HCT116 (cell line): Measurements from ENCODE around the gene ZNF652. TPM values are rescaled to one million over a fixed set of nuclear protein-coding genes. Genes with fewer than 3 reads are reported as not detected.

Experiments used
- ATAC-seq: fragments of 200-7000 bp; cut with Tn5 transposase; 2 replicates; pipeline ENCODE4 v1.9.1; 2020; ENCODE audit warnings: mild to moderate bottlenecking, moderate library complexity
- BruUV-seq: library from RNA; stranded (reverse); fragments of 400-500 nt; replicated peaks from 2 replicates; lab custom pipeline; 2021; lab: Mats Ljungman, UMichigan
- CTCF ChIA-PET: fragments of 300-600 bp; sonication (Branson Sonifier 250); formaldehyde crosslinking; loops from one replicate; lab custom pipeline; 2021; ENCODE audit warnings: antibody characterized with exemption; lab: Charles Lee
- POLR2A ChIA-PET: fragments of 300-600, 350-600 bp; sonication (Branson Sonifier 250); formaldehyde crosslinking; loops from one replicate; lab custom pipeline; 2021; ENCODE audit warnings: antibody characterized with exemption; lab: Charles Lee
- RAD21 ChIA-PET, 2 experiments: fragments of 300-600 bp; sonication (Branson Sonifier 250); formaldehyde crosslinking; loops; one replicate each; lab custom pipeline; 2023; ENCODE audit warnings: low total read pairs in 2 of 2; ENCODE audit not compliant: uncharacterized antibody in 2 of 2, unreplicated experiment in 2 of 2, low non-redundant PET in 1 of 2; lab: Charles Lee
- DNase-seq: peaks from one replicate; pipeline ENCODE4 v3.0.0-alpha.2; 2010; ENCODE audit warnings: low read depth, low spot score
- H2AFZ ChIP-seq: fragments of 200-600 bp; shearing (Covaris generic), sonication (generic); 2 replicates; pipeline ENCODE4 v1.6.1; 2017; ENCODE audit warnings: low read depth, mixed run types, mixed read lengths, antibody characterized with exemption, low read length; ENCODE audit not compliant: poor library complexity, severe bottlenecking
- H3K27ac ChIP-seq: 2 replicates; pipeline ENCODE4 v1.5.1; 2012; ENCODE audit warnings: low read depth, low read length
- H3K27me3 ChIP-seq: fragments of 200-600 bp; sonication (generic); 2 replicates; pipeline ENCODE4 v1.6.1; 2016; ENCODE audit warnings: mixed run types, low read length, mixed read lengths; ENCODE audit not compliant: insufficient read depth
- H3K36me3 ChIP-seq, 2 experiments: fragments of 200-500 bp in 1 of 2; fragments of 200-600 bp in 1 of 2; sonication (Bioruptor generic) in 1 of 2; sonication (generic) in 1 of 2; 2 replicates each; pipeline versions ENCODE4 v1.5.1 to v1.6.1; 2014 to 2016; ENCODE audit warnings: low read length in 2 of 2, inconsistent platforms in 1 of 2, mixed read lengths in 1 of 2, mixed run types in 1 of 2; ENCODE audit not compliant: insufficient read depth in 2 of 2, control insufficient read depth in 1 of 2
- H3K4me1 ChIP-seq, 2 experiments: fragments of 200-600 bp in 1 of 2; sonication (generic) in 1 of 2; 2 replicates each; pipeline versions ENCODE4 v1.5.1 to v1.6.1; 2012 to 2017; ENCODE audit warnings: low read length in 2 of 2, inconsistent platforms in 1 of 2, mild to moderate bottlenecking in 1 of 2, mixed read lengths in 1 of 2, mixed run types in 1 of 2, moderate library complexity in 1 of 2; ENCODE audit not compliant: insufficient read depth in 2 of 2, control insufficient read depth in 1 of 2
- H3K4me2 ChIP-seq: fragments of 200-600 bp; sonication (generic); 2 replicates; pipeline ENCODE4 v1.6.1; 2017; ENCODE audit warnings: mixed run types, low read length, mixed read lengths
- H3K4me3 ChIP-seq, 2 experiments: fragments of 200-600 bp in 1 of 2; sonication (generic) in 1 of 2; replicated peaks in 1 of 2; 2 replicates each; pipeline ENCODE4 v1.5.1; 2011 to 2016; ENCODE audit warnings: low read length in 2 of 2, control low read depth in 1 of 2, low read depth in 1 of 2, mild to moderate bottlenecking in 1 of 2, mixed read lengths in 1 of 2, mixed run types in 1 of 2
- H3K79me2 ChIP-seq: fragments of 200-600 bp; sonication (generic); 2 replicates; pipeline ENCODE4 v1.6.1; 2017; ENCODE audit warnings: mild to moderate bottlenecking, mixed run types, low read length, moderate library complexity, mixed read lengths; ENCODE audit not compliant: insufficient read depth
- H3K9ac ChIP-seq: fragments of 200-600 bp; sonication (generic); 2 replicates; pipeline ENCODE4 v1.6.1; 2016; ENCODE audit warnings: low read length, mixed read lengths
- H3K9me2 ChIP-seq: fragments of 200-600 bp; sonication (generic), shearing (Covaris generic); 2 replicates; pipeline ENCODE4 v1.6.1; 2017; ENCODE audit warnings: mixed run types, mild to moderate bottlenecking, moderate library complexity; ENCODE audit not compliant: insufficient read depth
- H3K9me3 ChIP-seq, 2 experiments: fragments of 200-500 bp in 1 of 2; fragments of 200-600 bp in 1 of 2; sonication (Bioruptor generic) in 1 of 2; sonication (generic) in 1 of 2; 2 replicates each; pipeline ENCODE4 v1.6.1; 2014 to 2017; ENCODE audit warnings: low read length in 2 of 2, mixed read lengths in 2 of 2, inconsistent platforms in 1 of 2, low read depth in 1 of 2, mild to moderate bottlenecking in 1 of 2, mixed run types in 1 of 2, moderate library complexity in 1 of 2; ENCODE audit not compliant: control insufficient read depth in 1 of 2, insufficient read depth in 1 of 2
- H4K20me1 ChIP-seq: fragments of 200-600 bp; sonication (generic), shearing (Covaris generic); 2 replicates; pipeline ENCODE4 v1.6.1; 2017; ENCODE audit warnings: mixed run types, mild to moderate bottlenecking, moderate library complexity; ENCODE audit not compliant: insufficient read depth
- CBX3 ChIP-seq: IDR thresholded peaks from 2 replicates; pipeline ENCODE4 v1.6.1; 2012; ENCODE audit warnings: low read depth
- CEBPB ChIP-seq: IDR thresholded peaks from 2 replicates; pipeline ENCODE4 v1.6.1; 2012; ENCODE audit warnings: low read depth
- EGR1 ChIP-seq: IDR thresholded peaks from 2 replicates; pipeline ENCODE4 v1.6.1; 2012; ENCODE audit warnings: low read depth
- ELF1 ChIP-seq: IDR thresholded peaks from 2 replicates; pipeline ENCODE4 v1.6.1; 2012; ENCODE audit warnings: low read depth, borderline replicate concordance
- EZH2 ChIP-seq: fragments of 200-600 bp; sonication (generic); IDR thresholded peaks from 2 replicates; pipeline ENCODE4 v1.6.1; 2017; ENCODE audit warnings: antibody characterized with exemption, mixed run types
- EZH2phosphoT487 ChIP-seq: fragments of 200-600 bp; IDR thresholded peaks from 2 replicates; pipeline ENCODE4 v1.6.1; 2018; ENCODE audit warnings: antibody characterized with exemption, borderline replicate concordance
- FOSL1 ChIP-seq: IDR thresholded peaks from 2 replicates; pipeline ENCODE4 v1.6.1; 2012; ENCODE audit warnings: low read depth
- JUND ChIP-seq: IDR thresholded peaks from 2 replicates; pipeline ENCODE4 v1.6.1; 2012
- POLR2A ChIP-seq: IDR thresholded peaks from 2 replicates; pipeline ENCODE4 v1.7.0; 2011; ENCODE audit warnings: borderline replicate concordance; ENCODE audit not compliant: insufficient read depth, insufficient read length; ENCODE audit errors: extremely low read depth
- POLR2AphosphoS5 ChIP-seq: IDR thresholded peaks from 2 replicates; pipeline ENCODE4 v1.6.1; 2011; ENCODE audit warnings: mild to moderate bottlenecking, low read depth, low read length, moderate library complexity
- RAD21 ChIP-seq: IDR thresholded peaks from 2 replicates; pipeline ENCODE4 v1.6.1; 2012; ENCODE audit warnings: low read depth, mild to moderate bottlenecking
- SIN3A ChIP-seq: IDR thresholded peaks from 2 replicates; pipeline ENCODE4 v1.6.1; 2012; ENCODE audit warnings: low read depth
- SP1 ChIP-seq: IDR thresholded peaks from 2 replicates; pipeline ENCODE4 v1.6.1; 2012; ENCODE audit warnings: low read depth
- SRF ChIP-seq: IDR thresholded peaks from 2 replicates; pipeline ENCODE4 v1.6.1; 2012; ENCODE audit warnings: low read depth
- TCF7L2 ChIP-seq: IDR thresholded peaks from 2 replicates; pipeline ENCODE4 v1.7.0; 2011; ENCODE audit warnings: borderline replicate concordance, inconsistent platforms; ENCODE audit not compliant: insufficient read depth, insufficient read length; ENCODE audit errors: extremely low read depth
- ZFX ChIP-seq: fragments of 450-650 bp; IDR thresholded peaks from 2 replicates; pipeline ENCODE4 v1.6.1; 2017
- ZNF274 ChIP-seq: fragments of 200-500 bp; sonication (Bioruptor generic); IDR thresholded peaks from 2 replicates; pipeline ENCODE4 v1.6.1; 2014; ENCODE audit warnings: mild to moderate bottlenecking, low read depth, low read length, inconsistent platforms
- intact Hi-C: fragments of 100-400 bp; cut with micrococcal nuclease; formaldehyde crosslinking; loops from 2 replicates; pipeline ENCODE4 v1.10.0; 2022
- total RNA-seq: library from RNA; stranded (reverse); gene quantifications from one replicate; pipeline ENCODE4 v1.2.1, GENCODE V29; 2021; ENCODE audit not compliant: unreplicated experiment
- TF ChIP-seq, protein P1 (sequence below): IDR thresholded peaks from 2 replicates; pipeline ENCODE4 v1.6.1; 2012
- TF ChIP-seq, protein P2 (sequence below): IDR thresholded peaks from 2 replicates; pipeline ENCODE4 v1.6.1; 2012
- TF ChIP-seq, protein P3 (sequence below): IDR thresholded peaks from 2 replicates; pipeline ENCODE4 v1.6.1; 2011; ENCODE audit warnings: mild to moderate bottlenecking, low read length, moderate library complexity; ENCODE audit not compliant: insufficient replicate concordance; ENCODE audit errors: extremely low read depth
- TF ChIP-seq, protein P4 (sequence below), 3 experiments: fragments of 200-600 bp in 1 of 3; sonication (generic) in 1 of 3; IDR thresholded peaks in 2 of 3; conservative IDR thresholded peaks in 1 of 3; 2 replicates each; pipeline ENCODE4 v1.5.1; 2012 to 2017; ENCODE audit warnings: low read depth in 2 of 3, low read length in 2 of 3, antibody characterized with exemption in 1 of 3, borderline replicate concordance in 1 of 3, control low read depth in 1 of 3, mild to moderate bottlenecking in 1 of 3, mixed read lengths in 1 of 3, mixed run types in 1 of 3, moderate library complexity in 1 of 3; ENCODE audit not compliant: insufficient read depth in 1 of 3

Gene ZNF652
- total RNA-seq, 1 experiment from 2014 or later = 27.8 TPM

DNA sequence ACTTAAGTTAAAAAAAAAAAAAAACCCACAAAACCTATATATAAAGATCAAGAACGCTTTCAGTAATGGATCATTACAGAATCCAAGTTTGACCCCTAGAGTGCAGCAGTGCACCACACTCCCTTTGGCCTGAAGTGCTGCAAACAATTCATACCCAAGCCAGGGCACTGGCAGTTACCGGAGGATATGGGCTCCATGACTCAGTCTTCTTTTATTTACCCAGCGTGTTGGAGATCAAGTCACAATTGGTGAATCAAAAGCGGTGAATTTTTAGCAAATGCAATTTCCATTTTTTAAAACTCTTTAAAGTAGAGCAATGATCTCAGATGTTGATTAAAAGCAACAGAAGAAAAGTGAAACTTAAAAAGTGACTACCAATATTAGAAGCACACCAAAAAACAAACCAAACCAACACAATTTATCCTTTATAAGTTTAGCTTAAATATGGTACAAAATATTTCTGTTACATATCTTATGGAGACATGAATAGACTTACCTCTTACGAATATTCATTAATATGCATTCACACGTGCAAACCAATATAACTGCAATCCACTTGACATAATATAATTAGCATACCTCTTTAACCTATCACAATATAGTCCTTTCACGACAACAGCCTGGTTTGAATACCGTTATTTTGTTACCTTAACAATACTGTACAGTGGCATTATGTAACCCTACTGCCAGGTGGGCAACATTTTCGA lies 46.3 kb downstream of the ZNF652 start:
- Histone ChIP-seq H3K4me1 (peaks cover 0 to 13% of the 10 kb centered on the region in 2 experiments; a peak in 2 of 4 replicates), H3K4me3 (no peak overlapping the region), H3K27ac (no peak overlapping the region), H3K9ac (no peak overlapping the region), H3K27me3 (no peaks in the 10 kb centered on the region), H3K36me3 (peaks cover 5 to 10% of the 10 kb centered on the region in 2 experiments; a peak in 2 of 4 replicates), H3K9me2 (no peaks in the 10 kb centered on the region), H3K4me2 (peak overlapping the region; percentile 54), H3K79me2 (peaks cover 8% of the 10 kb centered on the region; the same call in 1 of the 2 replicates), H3K9me3 (no peaks in the 10 kb centered on the region), H4K20me1 (peaks cover 5% of the 10 kb centered on the region; the same call in 1 of the 2 replicates), H2AFZ (no peak overlapping the region)
- ChIA-PET CTCF (interaction anchor here (0.8 to 5.7 kb wide), 16 partner anchors 9 to 681 kb away, joined by 3 to 51 read pairs (median 5); partner anchors contain the start of gene PHB1), RAD21 (interaction anchor here in 1 of 2 experiments (1.0 to 1.4 kb wide), 3 partner anchors 50 to 81 kb away, joined by 3 to 5 read pairs (median 4); no protein-coding TSS in a partner anchor), POLR2A (no interaction called here)
- BruUV-seq = no TSS peak
- ATAC-seq (peak; percentile 99), DNase-seq (peak; percentile 79)
- intact Hi-C loops = loop anchor here (1.0 to 10.0 kb wide), 5 partner anchors 45 to 389 kb away; partner anchors contain the start of gene SLC35B1
- TF ChIP-seq, protein P1, sequence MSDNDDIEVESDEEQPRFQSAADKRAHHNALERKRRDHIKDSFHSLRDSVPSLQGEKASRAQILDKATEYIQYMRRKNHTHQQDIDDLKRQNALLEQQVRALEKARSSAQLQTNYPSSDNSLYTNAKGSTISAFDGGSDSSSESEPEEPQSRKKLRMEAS = no peak
- no peak for TF ChIP-seq TCF7L2
- TF ChIP-seq SP1 = peak; percentile 25; the same call in 1 of the 2 replicates
- TF ChIP-seq EZH2phosphoT487 = no peak
- no peak for TF ChIP-seq CBX3
- TF ChIP-seq, protein P2, sequence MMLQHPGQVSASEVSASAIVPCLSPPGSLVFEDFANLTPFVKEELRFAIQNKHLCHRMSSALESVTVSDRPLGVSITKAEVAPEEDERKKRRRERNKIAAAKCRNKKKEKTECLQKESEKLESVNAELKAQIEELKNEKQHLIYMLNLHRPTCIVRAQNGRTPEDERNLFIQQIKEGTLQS = no peak
- TF ChIP-seq POLR2AphosphoS5 = no peak
- TF ChIP-seq RAD21 = peak; percentile 98
- no peak for TF ChIP-seq ZFX
- no peak for TF ChIP-seq POLR2A
- TF ChIP-seq, protein P3, sequence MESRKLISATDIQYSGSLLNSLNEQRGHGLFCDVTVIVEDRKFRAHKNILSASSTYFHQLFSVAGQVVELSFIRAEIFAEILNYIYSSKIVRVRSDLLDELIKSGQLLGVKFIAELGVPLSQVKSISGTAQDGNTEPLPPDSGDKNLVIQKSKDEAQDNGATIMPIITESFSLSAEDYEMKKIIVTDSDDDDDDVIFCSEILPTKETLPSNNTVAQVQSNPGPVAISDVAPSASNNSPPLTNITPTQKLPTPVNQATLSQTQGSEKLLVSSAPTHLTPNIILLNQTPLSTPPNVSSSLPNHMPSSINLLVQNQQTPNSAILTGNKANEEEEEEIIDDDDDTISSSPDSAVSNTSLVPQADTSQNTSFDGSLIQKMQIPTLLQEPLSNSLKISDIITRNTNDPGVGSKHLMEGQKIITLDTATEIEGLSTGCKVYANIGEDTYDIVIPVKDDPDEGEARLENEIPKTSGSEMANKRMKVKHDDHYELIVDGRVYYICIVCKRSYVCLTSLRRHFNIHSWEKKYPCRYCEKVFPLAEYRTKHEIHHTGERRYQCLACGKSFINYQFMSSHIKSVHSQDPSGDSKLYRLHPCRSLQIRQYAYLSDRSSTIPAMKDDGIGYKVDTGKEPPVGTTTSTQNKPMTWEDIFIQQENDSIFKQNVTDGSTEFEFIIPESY = no peak
- no peak for TF ChIP-seq EGR1
- TF ChIP-seq SIN3A = 0 out of 2 replicates have a peak, but pooled peaks have one; percentile 20
- TF ChIP-seq JUND = peak; percentile 27; the same call in 1 of the 2 replicates
- peak; percentile 51; the same call in 1 of the 2 replicates for TF ChIP-seq FOSL1
- no peak for TF ChIP-seq SRF
- TF ChIP-seq CEBPB = no peak; the same call in 1 of the 2 replicates
- TF ChIP-seq, protein P4, sequence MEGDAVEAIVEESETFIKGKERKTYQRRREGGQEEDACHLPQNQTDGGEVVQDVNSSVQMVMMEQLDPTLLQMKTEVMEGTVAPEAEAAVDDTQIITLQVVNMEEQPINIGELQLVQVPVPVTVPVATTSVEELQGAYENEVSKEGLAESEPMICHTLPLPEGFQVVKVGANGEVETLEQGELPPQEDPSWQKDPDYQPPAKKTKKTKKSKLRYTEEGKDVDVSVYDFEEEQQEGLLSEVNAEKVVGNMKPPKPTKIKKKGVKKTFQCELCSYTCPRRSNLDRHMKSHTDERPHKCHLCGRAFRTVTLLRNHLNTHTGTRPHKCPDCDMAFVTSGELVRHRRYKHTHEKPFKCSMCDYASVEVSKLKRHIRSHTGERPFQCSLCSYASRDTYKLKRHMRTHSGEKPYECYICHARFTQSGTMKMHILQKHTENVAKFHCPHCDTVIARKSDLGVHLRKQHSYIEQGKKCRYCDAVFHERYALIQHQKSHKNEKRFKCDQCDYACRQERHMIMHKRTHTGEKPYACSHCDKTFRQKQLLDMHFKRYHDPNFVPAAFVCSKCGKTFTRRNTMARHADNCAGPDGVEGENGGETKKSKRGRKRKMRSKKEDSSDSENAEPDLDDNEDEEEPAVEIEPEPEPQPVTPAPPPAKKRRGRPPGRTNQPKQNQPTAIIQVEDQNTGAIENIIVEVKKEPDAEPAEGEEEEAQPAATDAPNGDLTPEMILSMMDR (IDR thresholded peaks at IDR 0.05 in 2 of 3, conservative IDR thresholded peaks at IDR 0.05 in 1 of 3; ENCODE audit: borderline replicate concordance in 1 of 3, insufficient read depth in 1 of 3, low read depth in 2 of 3, low read length in 2 of 3) = peak; percentile 77 to 96 (median 95)
- no peak for TF ChIP-seq ZNF274
- TF ChIP-seq ELF1 = no peak
- no peak for TF ChIP-seq EZH2
